HL-60/S4 (cell line): Measurements from ENCODE around the gene CEP112.

Experiments used
- in situ Hi-C: fragments of 300-500 bp; cut with MboI; formaldehyde crosslinking; loops from 2 replicates; pipeline ENCODE4 v1.14.3; 2022; ENCODE audit warnings: low sequenced_read_pairs

CEP112 gene

GRCh38 chr17:65587534-65588180 is 604.3 kb downstream of the CEP112 start:
- in situ Hi-C loops = no loop called here

GRCh38 chr17:65586899-65587298 is 605.0 kb downstream of the CEP112 start:
- in situ Hi-C loops = no loop called here
